Upper lobe of right lung (tissue), 1 donor: ENCODE results near the gene MORF4L1. TPM values are rescaled to one million over a fixed set of nuclear protein-coding genes. Genes with fewer than 3 reads are reported as not detected.
"Not testable (repeated sequence)": the region's sequence is repeated elsewhere in the genome, so short reads cannot be mapped to it uniquely, and the experiment has no call there.

ENCODE experiments used
- ATAC-seq: fragments of 200-7000 bp; cut with Tn5 transposase; one replicate; pipeline ENCODE4 v1.9.1; 2020; ENCODE audit warnings: mild to moderate bottlenecking, moderate library complexity
- DNase-seq: peaks from one replicate; pipeline ENCODE4 v3.0.0-alpha.2; 2020
- H3K27ac ChIP-seq: fragments of 200-600 bp; one replicate; pipeline ENCODE4 v1.8.0; 2022
- H3K27me3 ChIP-seq: fragments of 200-600 bp; one replicate; pipeline ENCODE4 v1.8.0; 2022; ENCODE audit warnings: mild to moderate bottlenecking
- H3K36me3 ChIP-seq: fragments of 200-600 bp; one replicate; pipeline ENCODE4 v1.8.0; 2022
- H3K4me1 ChIP-seq: fragments of 200-600 bp; one replicate; pipeline ENCODE4 v1.8.0; 2022
- H3K4me3 ChIP-seq: fragments of 200-600 bp; one replicate; pipeline ENCODE4 v1.8.0; 2022; ENCODE audit warnings: mild to moderate bottlenecking
- H3K9me3 ChIP-seq: fragments of 200-600 bp; one replicate; pipeline ENCODE4 v1.8.0; 2022
- CTCF ChIP-seq: fragments of 200-600 bp; IDR thresholded peaks from one replicate; pipeline ENCODE4 v1.8.0; 2022; ENCODE audit warnings: antibody characterized with exemption
- intact Hi-C: fragments of 100-400 bp; cut with DNase I; formaldehyde crosslinking; loops from one replicate; pipeline ENCODE4 v1.11.0; 2022
- total RNA-seq: library from RNA; stranded (reverse); fragmentation: NEBNext Ultra II Directional; extraction: Animal tissue kit (Norgen Biotek cat#: 25700); gene quantifications from one replicate; pipeline ENCODE4 v1.2.1, GENCODE V29; 2021
- donor health status: DM: no; HTN: yes; CAD: no; lungs with severe emphysema.

The MORF4L1 gene
- total RNA-seq, 1 donor from 2014 or later = 261 TPM

- DNase-seq = no peak
- peaks cover 43% of the 10 kb centered on the region for H3K4me1 ChIP-seq
- H3K27me3 ChIP-seq = no peaks in the 10 kb centered on the region
These were observed 2.6 kb downstream of the MORF4L1 start for GRCh38 chr15:78875107-78875914.

GRCh38 chr15:78876954-78877353, 4.3 kb downstream of the MORF4L1 start:
- DNase-seq, H3K9me3 ChIP-seq, H3K27me3 ChIP-seq, ATAC-seq, H3K27ac ChIP-seq, H3K4me3 ChIP-seq, intact Hi-C loops: not testable (repeated sequence)
- peaks cover 19% of the 10 kb centered on the region for H3K36me3 ChIP-seq
- peaks cover 46% of the 10 kb centered on the region for H3K4me1 ChIP-seq

More at GRCh38 chr15:78875107-78875914, 2.6 kb downstream of the MORF4L1 start:
- Histone ChIP-seq H3K4me3 (peak overlapping the region; percentile 74), H3K27ac (peak overlapping the region; percentile 99), H3K36me3 (peaks cover 3% of the 10 kb centered on the region), H3K9me3 (no peaks in the 10 kb centered on the region)
- intact Hi-C loops = no loop called here
- TF ChIP-seq CTCF = no peak
- ATAC-seq = no peak

- Histone ChIP-seq H3K4me3 (no peak overlapping the region), H3K36me3 (peaks cover 33% of the 10 kb centered on the region), H3K9me3 (no peaks in the 10 kb centered on the region), H3K27me3 (no peaks in the 10 kb centered on the region), H3K27ac (no peak overlapping the region), H3K4me1 (peaks cover 55% of the 10 kb centered on the region)
- TF ChIP-seq CTCF = no peak
- intact Hi-C loops = no loop called here
- ATAC-seq (no peak), DNase-seq (no peak)
These were observed 5.7 kb downstream of the MORF4L1 start for GRCh38 chr15:78878356-78878755.

GRCh38 chr15:78879517-78880241, 7.0 kb downstream of the MORF4L1 start:
- no peak for TF ChIP-seq CTCF
- Histone ChIP-seq H3K9me3 (no peaks in the 10 kb centered on the region), H3K36me3 (peaks cover 44% of the 10 kb centered on the region), H3K27ac (no peak overlapping the region), H3K4me1 (peaks cover 54% of the 10 kb centered on the region), H3K4me3 (no peak overlapping the region), H3K27me3 (no peaks in the 10 kb centered on the region)
- intact Hi-C loops = no loop called here
- ATAC-seq (no peak), DNase-seq (no peak)

- ATAC-seq = no peak
- H3K4me1 ChIP-seq = peaks cover 52% of the 10 kb centered on the region
These were observed 7.5 kb downstream of the MORF4L1 start for GRCh38 chr15:78880242-78880533.

More at GRCh38 chr15:78880242-78880533, 7.5 kb downstream of the MORF4L1 start:
- TF ChIP-seq CTCF = no peak
- H3K36me3 ChIP-seq = peaks cover 49% of the 10 kb centered on the region
- H3K27ac ChIP-seq = no peak overlapping the region
- intact Hi-C loops = no loop called here
- no peaks in the 10 kb centered on the region for H3K9me3 ChIP-seq
- no peak for DNase-seq
- H3K4me3 ChIP-seq = no peak overlapping the region
- no peaks in the 10 kb centered on the region for H3K27me3 ChIP-seq
